GM12878 (cell line): ENCODE measurements around the gene SOX5.

Source experiments
- ATF3 ChIP-seq: IDR thresholded peaks from 2 replicates; pipeline ENCODE4 v1.6.1; 2011; ENCODE audit warnings: low read depth, mild to moderate bottlenecking, low read length, moderate library complexity, borderline replicate concordance; ENCODE audit errors: extremely low read depth
- CTCF ChIP-seq, 3 experiments: IDR thresholded peaks in 2 of 3; conservative IDR thresholded peaks in 1 of 3; 2 replicates each; pipeline ENCODE4 v1.5.1; 2011; ENCODE audit warnings: low read depth in 3 of 3, low read length in 3 of 3, mild to moderate bottlenecking in 3 of 3, control low read depth in 2 of 3, moderate library complexity in 2 of 3, inconsistent platforms in 1 of 3, mixed read lengths in 1 of 3; ENCODE audit not compliant: control insufficient read depth in 2 of 3, insufficient read depth in 1 of 3; ENCODE audit errors: extremely low read depth in 1 of 3
- EZH2 ChIP-seq: IDR thresholded peaks from 2 replicates; pipeline ENCODE4 v1.6.1; 2012; ENCODE audit warnings: low read depth, mild to moderate bottlenecking, control low read depth, inconsistent platforms, low read length, borderline replicate concordance; ENCODE audit not compliant: control insufficient read depth
- POLR2AphosphoS5 ChIP-seq: IDR thresholded peaks from 2 replicates; pipeline ENCODE4 v1.6.1; 2011; ENCODE audit warnings: mild to moderate bottlenecking, low read length, inconsistent platforms
- SP1 ChIP-seq: IDR thresholded peaks from one replicate; pipeline ENCODE4 v1.6.1; 2011; ENCODE audit warnings: low read depth, low read length
- TBL1XR1 ChIP-seq: IDR thresholded peaks from 2 replicates; pipeline ENCODE4 v1.6.1; 2012; ENCODE audit warnings: low read depth, low read length, improper control_type of control experiment

- TF ChIP-seq TBL1XR1, result no peak
- TF ChIP-seq ATF3, result no peak
- no peak for TF ChIP-seq CTCF (IDR thresholded peaks at IDR 0.05 in 2 of 3, conservative IDR thresholded peaks at IDR 0.05 in 1 of 3; ENCODE audit: control insufficient read depth in 2 of 3, extremely low read depth in 1 of 3, insufficient read depth in 1 of 3, low read depth in 3 of 3, low read length in 3 of 3)
- no peak for TF ChIP-seq POLR2AphosphoS5
- no peak for TF ChIP-seq EZH2
- no peak for TF ChIP-seq SP1
Observed at GRCh38 chr12:23721268-23721667, 228.2 kb downstream of the SOX5 start.
